GM23338 (cell line): ENCODE data around the gene RASSF10. TPM values are rescaled to one million over a fixed set of nuclear protein-coding genes. Genes with fewer than 3 reads are reported as not detected.

Experiments used
- ATAC-seq: fragments of 200-7000 bp; cut with Tn5 transposase; 3 replicates; pipeline ENCODE4 v1.9.1; 2020
- DNase-seq: peaks from one replicate; pipeline ENCODE4 v3.0.0-alpha.2; 2015; ENCODE audit warnings: low spot score
- H2AFZ ChIP-seq: fragments of 200-600 bp; sonication (generic); 2 replicates; pipeline ENCODE4 v1.8.0; 2016; ENCODE audit warnings: antibody characterized with exemption, mild to moderate bottlenecking, moderate library complexity
- H3F3A ChIP-seq: fragments of 200-600 bp; sonication (generic); replicated peaks from 2 replicates; pipeline ENCODE4 v1.8.0; 2017; ENCODE audit warnings: antibody characterized with exemption, mixed run types, low read depth
- H3K27ac ChIP-seq: fragments of 200-600 bp; sonication (generic); 2 replicates; pipeline ENCODE4 v1.6.1; 2016; ENCODE audit warnings: low read depth
- H3K27me3 ChIP-seq: fragments of 200-600 bp; sonication (generic); 2 replicates; pipeline ENCODE4 v1.8.0; 2016; ENCODE audit warnings: mild to moderate bottlenecking, mixed run types, moderate library complexity; ENCODE audit not compliant: insufficient read depth
- H3K36me3 ChIP-seq: fragments of 200-600 bp; sonication (generic); 2 replicates; pipeline ENCODE4 v1.8.0; 2016; ENCODE audit warnings: mild to moderate bottlenecking; ENCODE audit not compliant: insufficient read depth
- H3K4me1 ChIP-seq: fragments of 200-600 bp; sonication (generic); 2 replicates; pipeline ENCODE4 v1.8.0; 2016; ENCODE audit warnings: mild to moderate bottlenecking, moderate library complexity; ENCODE audit not compliant: insufficient read depth
- H3K4me2 ChIP-seq: fragments of 200-600 bp; sonication (generic); 2 replicates; pipeline ENCODE4 v1.7.1; 2017; ENCODE audit warnings: mixed run types
- H3K4me3 ChIP-seq: fragments of 200-600 bp; sonication (generic); 2 replicates; pipeline ENCODE4 v1.6.1; 2016; ENCODE audit warnings: mixed run types
- H3K79me2 ChIP-seq: fragments of 200-600 bp; sonication (generic); replicated peaks from 2 replicates; pipeline ENCODE4 v1.8.0; 2017; ENCODE audit warnings: mild to moderate bottlenecking; ENCODE audit not compliant: insufficient read depth
- H3K9me2 ChIP-seq: fragments of 200-600 bp; sonication (generic); 2 replicates; pipeline ENCODE4 v1.8.0; 2017; ENCODE audit not compliant: insufficient read depth
- H4K20me1 ChIP-seq: fragments of 200-600 bp; sonication (generic); replicated peaks from 2 replicates; pipeline ENCODE4 v1.8.0; 2017; ENCODE audit warnings: mild to moderate bottlenecking; ENCODE audit not compliant: insufficient read depth
- H3K27ac Mint-ChIP-seq: 2 replicates; pipeline ENCODE4 v1.8.0; 2020; ENCODE audit warnings: inconsistent platforms, mild to moderate bottlenecking, moderate library complexity, mixed read lengths
- H3K27me3 Mint-ChIP-seq: 3 replicates; pipeline ENCODE4 v1.8.0; 2022; ENCODE audit warnings: low read depth, mild to moderate bottlenecking, moderate library complexity, mixed read lengths, inconsistent platforms; ENCODE audit not compliant: insufficient read depth, poor library complexity
- H3K36me3 Mint-ChIP-seq: 3 replicates; pipeline ENCODE4 v1.8.0; 2021; ENCODE audit warnings: low read depth, mild to moderate bottlenecking, inconsistent platforms, moderate library complexity, mixed read lengths
- H3K4me1 Mint-ChIP-seq: 3 replicates; pipeline ENCODE4 v1.8.0; 2020; ENCODE audit warnings: mild to moderate bottlenecking, inconsistent platforms, mixed read lengths
- H3K4me3 Mint-ChIP-seq: 3 replicates; pipeline ENCODE4 v1.8.0; 2021; ENCODE audit warnings: moderate library complexity, mild to moderate bottlenecking, inconsistent platforms, mixed read lengths
- H3K9me3 Mint-ChIP-seq: 3 replicates; pipeline ENCODE4 v1.8.0; 2020; ENCODE audit warnings: moderate library complexity, mild to moderate bottlenecking, inconsistent platforms, mixed read lengths
- CREB1 ChIP-seq: fragments of 250-450 bp; sonication (Bioruptor Pico); IDR thresholded peaks from 2 replicates; pipeline ENCODE4 v1.5.0; 2020; ENCODE audit warnings: low read depth, mild to moderate bottlenecking, moderate library complexity
- ETS1 ChIP-seq: IDR thresholded peaks from 2 replicates; pipeline ENCODE4 v1.6.1; 2016; ENCODE audit warnings: antibody characterized with exemption
- EZH2 ChIP-seq: fragments of 200-600 bp; sonication (generic); IDR thresholded peaks from one replicate; pipeline ENCODE4 v1.8.0; 2017; ENCODE audit warnings: antibody characterized with exemption, mild to moderate bottlenecking, low read depth; ENCODE audit not compliant: unreplicated experiment
- EZH2phosphoT487 ChIP-seq: fragments of 200-600 bp; sonication (generic); IDR thresholded peaks from one replicate; pipeline ENCODE4 v1.8.1; 2018; ENCODE audit warnings: antibody characterized with exemption; ENCODE audit not compliant: unreplicated experiment
- JUNB ChIP-seq: IDR thresholded peaks from one replicate; pipeline ENCODE4 v1.6.1; 2016; ENCODE audit warnings: antibody characterized with exemption; ENCODE audit not compliant: unreplicated experiment
- NANOG ChIP-seq: IDR thresholded peaks from 2 replicates; pipeline ENCODE4 v1.6.1; 2016; ENCODE audit warnings: antibody characterized with exemption, borderline replicate concordance
- POLR2AphosphoS5 ChIP-seq: IDR thresholded peaks from 2 replicates; pipeline ENCODE4 v1.6.1; 2016; ENCODE audit warnings: antibody characterized with exemption, low read depth
- STAT1 ChIP-seq: IDR thresholded peaks from one replicate; pipeline ENCODE4 v1.6.1; 2016; ENCODE audit warnings: antibody characterized with exemption; ENCODE audit not compliant: unreplicated experiment
- ZNF114 ChIP-seq: fragments of 250-450 bp; sonication (Bioruptor Pico); IDR thresholded peaks from 2 replicates; pipeline ENCODE4 v1.5.0; 2020; ENCODE audit warnings: mild to moderate bottlenecking, moderate library complexity
- ZNF331 ChIP-seq: fragments of 250-450 bp; sonication (Bioruptor Pico); IDR thresholded peaks from 2 replicates; pipeline ENCODE4 v1.5.0; 2020; ENCODE audit warnings: low read depth, mild to moderate bottlenecking, moderate library complexity
- ZNF462 ChIP-seq: fragments of 250-450 bp; sonication (Bioruptor Pico); IDR thresholded peaks from 2 replicates; pipeline ENCODE4 v1.5.0; 2020; ENCODE audit warnings: mild to moderate bottlenecking, moderate library complexity
- polyA plus RNA-seq: library from polyadenylated mRNA; unstranded; fragments of >200 nt; fragmentation: Nextera tagmentation; extraction: Ambion mirVana; gene quantifications from 2 replicates; pipeline ENCODE4 v1.2.1, GENCODE V29; 2016
- total RNA-seq: library from RNA; depleted of rRNA; stranded (reverse); fragments of >200 nt; shearing (Covaris generic); gene quantifications from 2 replicates; pipeline ENCODE4 v1.2.3, GENCODE V29; 2014
- TF ChIP-seq, protein P1 (sequence below), 2 experiments: fragments of 200-600 bp in 1 of 2; sonication (generic) in 1 of 2; conservative IDR thresholded peaks; 2 replicates each; pipeline versions ENCODE4 v1.5.1 to v1.6.1; 2016 to 2017; ENCODE audit warnings: antibody characterized with exemption in 2 of 2, low read depth in 2 of 2, mild to moderate bottlenecking in 2 of 2, moderate library complexity in 1 of 2
- TF ChIP-seq, protein P2 (sequence below): IDR thresholded peaks from one replicate; pipeline ENCODE4 v1.6.1; 2018; ENCODE audit warnings: antibody characterized with exemption; ENCODE audit not compliant: unreplicated experiment

RASSF10 gene
- total and polyA plus RNA-seq, 2 experiments from 2014 or later, result 0.13 to 1.8 TPM

GRCh38 chr11:13038366-13038765 lies 29.2 kb downstream of the RASSF10 start:
- ATAC-seq, result no peak
- Histone ChIP-seq H3K36me3 (no peaks in the 10 kb centered on the region), H3K9me2 (no peaks in the 10 kb centered on the region), H2AFZ (no peak overlapping the region), H3K79me2 (no peaks in the 10 kb centered on the region), H3K27ac (no peak overlapping the region), H3K27me3 (no peaks in the 10 kb centered on the region), H3K4me1 (no peaks in the 10 kb centered on the region), H3K4me3 (no peak overlapping the region), H4K20me1 (no peaks in the 10 kb centered on the region), H3F3A (no peaks in the 10 kb centered on the region), H3K4me2 (no peak overlapping the region)
- Mint-ChIP-seq H3K4me3 (no peak overlapping the region), H3K9me3 (no peaks in the 10 kb centered on the region), H3K27me3 (peaks cover 1% of the 10 kb centered on the region), H3K27ac (no peak overlapping the region), H3K36me3 (no peaks in the 10 kb centered on the region), H3K4me1 (peaks cover 3% of the 10 kb centered on the region; the same call in 2 of the 3 replicates)
- TF ChIP-seq NANOG (no peak), ZNF114 (CRISPR knock-in tag) (no peak), ZNF462 (CRISPR knock-in tag) (no peak), JUNB (no peak), EZH2phosphoT487 (no peak), EZH2 (no peak), STAT1 (no peak), ETS1 (no peak), CREB1 (no peak), ZNF331 (CRISPR knock-in tag) (no peak), POLR2AphosphoS5 (no peak)
- TF ChIP-seq, protein P1, sequence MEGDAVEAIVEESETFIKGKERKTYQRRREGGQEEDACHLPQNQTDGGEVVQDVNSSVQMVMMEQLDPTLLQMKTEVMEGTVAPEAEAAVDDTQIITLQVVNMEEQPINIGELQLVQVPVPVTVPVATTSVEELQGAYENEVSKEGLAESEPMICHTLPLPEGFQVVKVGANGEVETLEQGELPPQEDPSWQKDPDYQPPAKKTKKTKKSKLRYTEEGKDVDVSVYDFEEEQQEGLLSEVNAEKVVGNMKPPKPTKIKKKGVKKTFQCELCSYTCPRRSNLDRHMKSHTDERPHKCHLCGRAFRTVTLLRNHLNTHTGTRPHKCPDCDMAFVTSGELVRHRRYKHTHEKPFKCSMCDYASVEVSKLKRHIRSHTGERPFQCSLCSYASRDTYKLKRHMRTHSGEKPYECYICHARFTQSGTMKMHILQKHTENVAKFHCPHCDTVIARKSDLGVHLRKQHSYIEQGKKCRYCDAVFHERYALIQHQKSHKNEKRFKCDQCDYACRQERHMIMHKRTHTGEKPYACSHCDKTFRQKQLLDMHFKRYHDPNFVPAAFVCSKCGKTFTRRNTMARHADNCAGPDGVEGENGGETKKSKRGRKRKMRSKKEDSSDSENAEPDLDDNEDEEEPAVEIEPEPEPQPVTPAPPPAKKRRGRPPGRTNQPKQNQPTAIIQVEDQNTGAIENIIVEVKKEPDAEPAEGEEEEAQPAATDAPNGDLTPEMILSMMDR (conservative IDR thresholded peaks at IDR 0.05; ENCODE audit: low read depth in 2 of 2), result no peak
- TF ChIP-seq, protein P2, sequence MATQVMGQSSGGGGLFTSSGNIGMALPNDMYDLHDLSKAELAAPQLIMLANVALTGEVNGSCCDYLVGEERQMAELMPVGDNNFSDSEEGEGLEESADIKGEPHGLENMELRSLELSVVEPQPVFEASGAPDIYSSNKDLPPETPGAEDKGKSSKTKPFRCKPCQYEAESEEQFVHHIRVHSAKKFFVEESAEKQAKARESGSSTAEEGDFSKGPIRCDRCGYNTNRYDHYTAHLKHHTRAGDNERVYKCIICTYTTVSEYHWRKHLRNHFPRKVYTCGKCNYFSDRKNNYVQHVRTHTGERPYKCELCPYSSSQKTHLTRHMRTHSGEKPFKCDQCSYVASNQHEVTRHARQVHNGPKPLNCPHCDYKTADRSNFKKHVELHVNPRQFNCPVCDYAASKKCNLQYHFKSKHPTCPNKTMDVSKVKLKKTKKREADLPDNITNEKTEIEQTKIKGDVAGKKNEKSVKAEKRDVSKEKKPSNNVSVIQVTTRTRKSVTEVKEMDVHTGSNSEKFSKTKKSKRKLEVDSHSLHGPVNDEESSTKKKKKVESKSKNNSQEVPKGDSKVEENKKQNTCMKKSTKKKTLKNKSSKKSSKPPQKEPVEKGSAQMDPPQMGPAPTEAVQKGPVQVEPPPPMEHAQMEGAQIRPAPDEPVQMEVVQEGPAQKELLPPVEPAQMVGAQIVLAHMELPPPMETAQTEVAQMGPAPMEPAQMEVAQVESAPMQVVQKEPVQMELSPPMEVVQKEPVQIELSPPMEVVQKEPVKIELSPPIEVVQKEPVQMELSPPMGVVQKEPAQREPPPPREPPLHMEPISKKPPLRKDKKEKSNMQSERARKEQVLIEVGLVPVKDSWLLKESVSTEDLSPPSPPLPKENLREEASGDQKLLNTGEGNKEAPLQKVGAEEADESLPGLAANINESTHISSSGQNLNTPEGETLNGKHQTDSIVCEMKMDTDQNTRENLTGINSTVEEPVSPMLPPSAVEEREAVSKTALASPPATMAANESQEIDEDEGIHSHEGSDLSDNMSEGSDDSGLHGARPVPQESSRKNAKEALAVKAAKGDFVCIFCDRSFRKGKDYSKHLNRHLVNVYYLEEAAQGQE, result no peak
- no peak for DNase-seq
